MCF 10A (cell line): ENCODE measurements around the gene ST8SIA2. TPM values are rescaled to one million over a fixed set of nuclear protein-coding genes. Genes with fewer than 3 reads are reported as not detected.

ENCODE experiments used
- BruUV-seq: library from RNA; stranded (reverse); fragments of 400-500 nt; replicated peaks from 2 replicates; lab custom pipeline; 2021; lab: Mats Ljungman, UMichigan
- CTCF ChIA-PET: fragments of 300-600 bp; sonication (Branson Sonifier 250); formaldehyde crosslinking; extraction: SDS; loops from one replicate; lab custom pipeline; 2021; ENCODE audit warnings: antibody characterized with exemption, inconsistent platforms; lab: Yijun Ruan, JAX
- POLR2A ChIA-PET: fragments of 300-600, 350-650 bp; sonication (Branson Sonifier 250); formaldehyde crosslinking; extraction: SDS; loops from one replicate; lab custom pipeline; 2020; ENCODE audit warnings: antibody characterized with exemption, inconsistent platforms; lab: Yijun Ruan, JAX
- DNase-seq: peaks from one replicate; pipeline ENCODE4 v3.0.0-alpha.2; 2018; ENCODE audit not compliant: unreplicated experiment
- H3K27ac Mint-ChIP-seq: one replicate; pipeline ENCODE4 v1.8.0; 2022; ENCODE audit warnings: mild to moderate bottlenecking, low read depth, mixed read lengths; ENCODE audit not compliant: unreplicated experiment
- H3K27me3 Mint-ChIP-seq: one replicate; pipeline ENCODE4 v1.8.0; 2022; ENCODE audit warnings: mixed read lengths; ENCODE audit not compliant: insufficient read depth, unreplicated experiment
- H3K36me3 Mint-ChIP-seq: one replicate; pipeline ENCODE4 v1.8.0; 2022; ENCODE audit warnings: mild to moderate bottlenecking, moderate library complexity, mixed read lengths; ENCODE audit not compliant: insufficient read depth, unreplicated experiment
- H3K4me1 Mint-ChIP-seq: one replicate; pipeline ENCODE4 v1.8.0; 2022; ENCODE audit warnings: mixed read lengths; ENCODE audit not compliant: insufficient read depth, unreplicated experiment
- H3K4me3 Mint-ChIP-seq: one replicate; pipeline ENCODE4 v1.8.0; 2022; ENCODE audit warnings: mild to moderate bottlenecking, moderate library complexity, mixed read lengths; ENCODE audit not compliant: unreplicated experiment
- H3K9me3 Mint-ChIP-seq: one replicate; pipeline ENCODE4 v1.8.0; 2022; ENCODE audit warnings: mixed read lengths; ENCODE audit not compliant: unreplicated experiment
- CTCF ChIP-seq: fragments of 200-600 bp; IDR thresholded peaks from one replicate; pipeline ENCODE4 v1.8.0; 2022; ENCODE audit warnings: antibody characterized with exemption, mild to moderate bottlenecking; ENCODE audit not compliant: unreplicated experiment
- intact Hi-C: fragments of 100-400 bp; cut with micrococcal nuclease; formaldehyde crosslinking; loops from 2 replicates; pipeline ENCODE4 v1.14.1; 2022
- total RNA-seq: library from RNA; stranded (reverse); gene quantifications from 2 replicates; pipeline ENCODE4 v1.2.3, GENCODE V29; 2022

The ST8SIA2 gene
- total RNA-seq, 1 experiment from 2014 or later = not detected

GRCh38 chr15:92355307-92355706 lies 38.4 kb upstream of the ST8SIA2 start:
- ChIA-PET POLR2A (no interaction called here), CTCF (no interaction called here)
- intact Hi-C loops = no loop called here
- BruUV-seq = no TSS peak
- DNase-seq = no peak
- no peak for TF ChIP-seq CTCF
- Mint-ChIP-seq H3K27me3 (peaks cover 2% of the 10 kb centered on the region), H3K27ac (no peak overlapping the region), H3K4me1 (no peaks in the 10 kb centered on the region), H3K9me3 (no peaks in the 10 kb centered on the region), H3K4me3 (no peak overlapping the region), H3K36me3 (no peaks in the 10 kb centered on the region)

- Mint-ChIP-seq H3K9me3 (no peaks in the 10 kb centered on the region), H3K27me3 (no peaks in the 10 kb centered on the region), H3K27ac (no peak overlapping the region), H3K4me3 (no peak overlapping the region), H3K4me1 (peaks cover 26% of the 10 kb centered on the region), H3K36me3 (no peaks in the 10 kb centered on the region)
- intact Hi-C loops = no loop called here
- no peak for TF ChIP-seq CTCF
- POLR2A ChIA-PET = no interaction called here
- DNase-seq = no peak
- no TSS peak for BruUV-seq
- CTCF ChIA-PET = interaction anchor here (0.7 kb wide), 1 partner anchor 1404 kb away, joined by 3 read pairs; no protein-coding TSS in a partner anchor
Measured at GRCh38 chr15:92361321-92362000, 32.2 kb upstream of the ST8SIA2 start.

GRCh38 chr15:92362001-92362350 lies 31.7 kb upstream of the ST8SIA2 start:
- DNase-seq = no peak
- intact Hi-C loops = no loop called here
- no peaks in the 10 kb centered on the region for H3K36me3 Mint-ChIP-seq
- H3K9me3 Mint-ChIP-seq = no peaks in the 10 kb centered on the region
- POLR2A ChIA-PET = no interaction called here
- H3K4me1 Mint-ChIP-seq = peaks cover 29% of the 10 kb centered on the region
- no peak overlapping the region for H3K4me3 Mint-ChIP-seq
- BruUV-seq = no TSS peak
- H3K27ac Mint-ChIP-seq = no peak overlapping the region
- CTCF ChIA-PET = interaction anchor here (0.7 kb wide), 1 partner anchor 1404 kb away, joined by 3 read pairs; no protein-coding TSS in a partner anchor
- no peaks in the 10 kb centered on the region for H3K27me3 Mint-ChIP-seq
- TF ChIP-seq CTCF = no peak

GRCh38 chr15:92365084-92365483 lies 28.6 kb upstream of the ST8SIA2 start:
- H3K27me3 Mint-ChIP-seq = no peaks in the 10 kb centered on the region
- CTCF ChIA-PET = interaction anchor here (0.6 to 0.8 kb wide), 3 partner anchors 42 to 397 kb away, joined by 3 read pairs; no protein-coding TSS in a partner anchor
- peak; percentile 94 for DNase-seq
- no peak for TF ChIP-seq CTCF
- no peak overlapping the region for H3K27ac Mint-ChIP-seq
- H3K9me3 Mint-ChIP-seq = no peaks in the 10 kb centered on the region
- H3K4me1 Mint-ChIP-seq = peaks cover 29% of the 10 kb centered on the region
- intact Hi-C loops = no loop called here
- no TSS peak for BruUV-seq
- no peaks in the 10 kb centered on the region for H3K36me3 Mint-ChIP-seq
- H3K4me3 Mint-ChIP-seq = peak overlapping the region; percentile 15
- POLR2A ChIA-PET = interaction anchor here (0.5 to 2.6 kb wide), 7 partner anchors 10 to 1408 kb away, joined by 3 to 11 read pairs (median 4); no protein-coding TSS in a partner anchor
